HG02840 (cell line): Measurements from ENCODE around the gene UBA1.

ENCODE experiments used
- ATAC-seq: cut with Tn5 transposase; IDR thresholded peaks from one replicate; pipeline ENCODE4 v1.9.1; 2021; ENCODE audit warnings: mild to moderate bottlenecking, moderate library complexity, moderate number of reproducible peaks; ENCODE audit not compliant: unreplicated experiment, low FRiP score

The UBA1 gene

DNA sequence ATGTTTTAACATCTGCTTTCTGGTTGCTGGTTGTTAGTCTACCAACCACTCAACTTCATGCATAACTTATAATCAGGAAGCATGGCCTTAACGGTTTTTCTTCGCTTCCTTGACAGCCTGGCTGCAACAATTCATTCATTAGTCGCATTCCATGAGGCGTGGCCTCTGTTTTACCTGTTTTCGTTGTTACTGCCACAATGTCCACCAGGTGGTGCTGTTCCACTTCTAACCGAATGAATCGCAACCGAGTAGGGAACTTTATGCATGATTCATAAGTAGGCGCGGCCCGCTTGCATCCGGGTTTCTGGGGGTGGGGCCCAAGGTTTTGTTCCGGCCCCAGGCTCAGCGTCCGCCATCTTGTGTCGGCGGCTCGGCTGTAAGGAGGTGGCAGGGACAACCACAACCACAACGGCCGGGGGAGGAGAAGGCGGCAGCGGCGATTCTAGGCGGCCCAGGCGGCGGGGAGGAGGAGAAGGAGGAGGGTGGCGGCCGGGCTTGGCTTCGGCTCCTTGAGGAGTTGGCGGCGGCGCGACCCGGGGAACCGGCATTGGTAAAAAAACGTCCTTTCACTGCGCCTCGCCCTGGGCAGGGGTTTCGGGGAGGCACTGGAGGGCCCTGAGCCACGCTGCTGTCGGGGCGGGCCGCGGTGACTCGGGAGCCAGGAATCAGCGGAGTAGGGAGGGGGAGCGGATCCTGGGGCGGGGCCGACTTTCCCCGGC lies at the start of gene UBA1:
TSS of gene UBA1 (plus strand) at position 355 of the 719 bp plus-strand sequence. CDS start 4,974 bp downstream, outside the sequence.
- peak; percentile 79 for ATAC-seq

DNA sequence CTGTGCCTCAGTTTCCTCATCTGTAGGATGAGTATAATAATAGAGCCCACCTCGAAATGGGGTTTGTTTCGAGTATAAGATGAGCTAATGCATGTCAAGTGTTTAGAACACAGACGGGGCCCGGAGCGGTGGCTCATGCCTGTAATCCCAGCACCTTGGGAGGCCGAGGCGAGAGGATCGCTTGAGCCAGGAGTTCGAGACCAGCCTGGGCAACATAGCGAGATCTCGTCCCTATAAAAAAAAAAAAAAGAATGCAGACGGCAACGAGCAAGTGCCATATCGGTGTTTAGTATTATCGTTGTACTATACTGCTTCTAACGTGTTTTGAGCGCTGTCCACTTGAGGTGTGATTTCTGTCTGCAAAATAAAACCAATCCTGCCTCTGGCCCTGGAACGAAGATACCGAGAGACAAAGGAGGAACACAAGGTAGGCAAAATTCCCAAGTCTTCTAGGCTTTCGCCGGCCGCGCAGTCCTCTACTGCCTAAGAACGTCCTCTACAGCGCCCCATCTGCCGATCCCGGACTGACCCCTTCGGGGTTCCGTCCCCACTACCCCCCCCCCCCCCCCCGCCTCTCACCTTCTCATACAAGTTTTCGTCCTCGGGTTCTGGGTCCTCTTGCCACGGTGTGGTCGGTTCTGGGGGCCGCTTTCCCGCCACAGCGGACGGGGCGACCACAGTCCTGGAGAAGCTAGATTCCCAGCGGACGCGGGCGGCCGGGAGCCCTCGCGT lies 49.6 kb upstream of the UBA1 start:
- ATAC-seq, result no peak

DNA sequence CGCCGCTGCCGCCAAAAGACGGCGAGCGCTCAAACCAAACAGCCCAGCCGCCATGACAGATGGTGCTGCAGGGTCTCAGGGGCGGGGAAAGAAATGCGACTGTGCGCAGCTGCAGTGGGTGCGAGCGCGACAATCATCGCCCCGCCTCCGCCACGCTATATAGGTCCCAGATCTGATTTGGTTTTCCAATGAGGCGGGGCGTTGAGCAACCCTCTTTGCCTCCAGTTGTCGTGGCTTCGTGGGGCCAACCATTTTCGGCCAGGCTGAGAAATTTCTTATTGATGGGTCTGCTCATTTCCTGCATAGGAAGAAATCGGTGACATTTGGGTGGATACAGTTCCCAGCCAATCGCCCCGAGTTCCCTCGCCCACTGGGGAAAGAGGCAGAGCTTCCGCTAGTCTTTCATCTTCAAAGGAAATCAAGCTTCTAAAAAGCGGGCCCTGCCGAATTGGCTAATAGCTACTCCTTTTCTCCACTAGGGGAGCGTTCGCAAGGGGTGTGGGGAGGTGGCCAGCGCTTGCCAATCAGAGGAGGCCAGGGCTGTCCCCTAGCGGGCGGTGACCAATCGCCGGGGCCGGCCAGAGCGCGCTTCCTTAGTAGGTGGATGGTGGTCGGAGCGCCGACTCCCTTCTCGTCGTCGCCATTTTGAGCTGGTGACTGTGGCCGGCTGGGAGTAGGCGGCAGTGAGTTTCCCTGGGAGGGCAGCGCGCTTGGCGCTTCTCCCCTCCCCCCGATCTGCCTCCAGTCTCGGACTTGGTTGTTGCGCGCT lies 48.8 kb upstream of the UBA1 start, which contains the start of the genes NDUFB11 and RBM10:
TSS of gene NDUFB11 (minus strand) at position 77 of the 769 bp plus-strand sequence. CDS start at position 54, 23 bp downstream.
TSS of gene RBM10 (plus strand) at position 596 of the 769 bp plus-strand sequence. CDS start 2,261 bp downstream, outside the sequence.
- ATAC-seq, result peak; percentile 89

DNA sequence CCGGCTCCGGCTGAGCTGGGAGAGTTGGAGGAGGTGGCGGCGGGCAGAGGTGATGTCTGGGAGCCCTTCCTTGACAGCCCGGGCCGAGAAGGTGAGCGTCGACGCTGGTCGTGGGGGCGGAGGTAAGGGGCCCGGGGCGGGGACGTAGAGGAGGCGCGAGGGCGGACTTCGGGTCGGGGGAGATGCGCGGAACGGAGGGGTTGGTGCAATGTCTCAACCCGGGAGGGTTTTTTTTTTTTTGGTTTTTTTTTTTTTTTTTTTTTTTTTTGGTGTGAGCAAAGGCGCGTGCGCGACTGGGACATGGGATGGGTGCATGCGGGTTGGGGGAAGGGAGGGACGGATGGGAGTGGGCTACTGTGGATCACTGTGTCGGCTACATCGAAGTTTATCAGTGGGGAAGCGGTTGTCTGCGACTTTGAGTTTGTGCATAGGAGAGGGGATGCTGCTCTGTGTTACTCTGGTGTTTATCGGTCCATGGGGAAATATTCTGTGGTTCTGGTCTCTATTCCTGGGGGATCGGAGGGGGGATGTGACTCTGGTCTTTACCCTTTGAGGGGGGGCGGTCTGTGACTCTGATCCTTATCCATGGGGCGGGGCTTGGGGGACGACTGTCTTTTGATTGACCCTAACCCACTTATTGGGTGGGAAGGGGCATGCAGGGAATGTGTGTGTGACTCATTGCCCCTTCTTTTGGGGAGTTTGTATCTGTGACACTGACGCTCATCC lies 48.1 kb upstream of the UBA1 start:
- ATAC-seq, result peak; percentile 8

DNA sequence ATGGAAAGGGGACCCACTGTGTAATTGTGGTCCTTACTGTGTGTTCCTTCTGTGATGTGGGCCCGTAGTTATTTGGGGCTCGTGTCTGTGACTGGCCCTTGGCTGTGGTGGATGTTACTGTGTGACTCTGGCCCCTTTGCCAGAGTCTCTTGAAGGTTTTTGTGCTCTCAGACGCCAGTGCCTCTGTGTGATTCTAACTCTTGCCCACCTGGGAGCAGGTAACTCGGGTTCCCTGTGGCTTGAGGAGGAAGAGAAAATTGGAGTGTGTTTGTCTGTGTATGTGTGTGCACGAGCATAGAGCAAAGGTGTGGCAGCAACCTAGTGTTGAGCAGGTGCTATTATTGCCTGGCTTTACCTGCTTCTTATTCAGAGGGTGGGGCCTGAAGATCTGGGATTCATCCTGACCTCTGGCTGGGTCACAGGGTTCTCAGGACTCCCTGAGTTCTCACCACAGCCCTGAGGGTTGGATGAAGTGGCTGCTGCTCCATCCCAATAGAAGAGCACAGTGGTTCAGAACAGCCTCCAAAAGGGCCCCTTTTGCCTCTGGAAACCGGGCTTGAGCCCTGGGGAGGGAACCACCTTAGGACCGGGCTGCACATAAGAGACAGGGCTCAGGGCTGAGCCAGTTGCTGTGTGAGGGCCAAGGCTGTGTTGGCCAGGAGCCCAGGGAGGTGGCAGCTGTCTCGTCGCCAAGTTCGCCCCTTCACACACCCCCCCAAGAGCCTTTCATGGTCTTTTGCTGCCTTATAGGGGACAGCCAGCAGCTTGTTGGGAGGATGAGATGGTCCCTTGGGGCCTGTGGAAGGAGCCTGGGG lies 47.3 kb upstream of the UBA1 start:
- ATAC-seq, result no peak

DNA sequence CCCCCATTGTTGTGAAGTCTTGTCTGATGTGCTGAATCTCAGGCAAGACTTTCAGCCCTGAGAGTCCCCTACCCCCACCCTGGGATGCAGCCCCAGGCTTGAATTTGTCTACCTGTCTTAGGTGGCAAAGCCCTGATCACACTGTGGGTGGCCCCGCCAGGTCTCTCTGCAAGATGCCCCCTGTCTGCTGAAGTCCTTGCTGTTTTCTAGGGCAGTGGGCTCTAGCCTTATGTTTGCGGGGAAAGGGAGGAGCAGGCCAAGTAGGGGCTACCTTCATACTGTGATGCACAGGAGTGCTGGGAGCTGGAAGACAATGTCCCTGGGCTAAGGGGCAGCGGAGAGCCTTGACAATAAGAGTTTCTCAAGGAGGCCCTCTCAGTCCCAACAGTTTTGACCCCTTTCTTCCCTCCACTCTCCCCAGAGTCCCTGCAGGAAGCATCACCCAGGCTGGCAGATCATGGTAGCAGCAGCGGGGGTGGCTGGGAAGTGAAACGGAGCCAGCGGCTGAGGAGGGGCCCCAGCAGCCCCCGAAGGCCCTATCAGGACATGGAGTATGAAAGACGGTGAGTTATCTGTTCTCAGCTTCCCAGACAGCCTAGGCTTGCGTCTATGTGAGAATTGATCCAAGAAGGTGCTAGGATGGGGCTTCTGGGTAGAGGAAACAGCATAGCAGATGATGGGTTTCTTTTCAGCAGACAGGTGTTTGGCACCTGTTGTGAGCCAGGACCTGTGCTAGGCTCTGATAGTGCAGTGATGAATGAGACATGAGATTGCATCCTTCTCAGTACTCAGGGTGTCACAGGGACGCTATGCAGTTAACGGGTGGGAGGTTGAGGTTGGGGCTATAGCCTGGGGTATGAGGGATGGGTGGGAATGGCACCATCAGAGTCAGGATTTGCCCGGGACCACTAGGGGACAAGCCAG lies 46.4 kb upstream of the UBA1 start:
- no peak for ATAC-seq

DNA sequence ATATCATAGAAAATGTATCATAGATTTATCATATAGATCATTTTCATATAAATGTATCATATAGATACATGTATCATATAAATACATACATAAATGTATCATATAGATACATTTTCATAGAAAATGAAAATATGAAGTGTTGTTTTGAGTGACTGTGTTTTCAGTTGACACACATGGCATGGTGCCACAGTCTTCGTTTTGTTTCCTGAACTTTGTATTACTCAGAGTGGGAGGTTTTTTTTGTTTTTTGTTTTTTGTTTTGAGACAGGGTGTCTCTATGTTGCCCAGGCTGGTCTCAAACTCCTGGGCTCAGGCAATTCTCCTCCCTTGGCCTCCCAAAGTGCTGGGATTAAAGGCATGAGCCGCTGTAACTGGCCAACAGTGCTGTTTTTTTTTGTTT lies 44.7 kb upstream of the UBA1 start:
- no peak for ATAC-seq

DNA sequence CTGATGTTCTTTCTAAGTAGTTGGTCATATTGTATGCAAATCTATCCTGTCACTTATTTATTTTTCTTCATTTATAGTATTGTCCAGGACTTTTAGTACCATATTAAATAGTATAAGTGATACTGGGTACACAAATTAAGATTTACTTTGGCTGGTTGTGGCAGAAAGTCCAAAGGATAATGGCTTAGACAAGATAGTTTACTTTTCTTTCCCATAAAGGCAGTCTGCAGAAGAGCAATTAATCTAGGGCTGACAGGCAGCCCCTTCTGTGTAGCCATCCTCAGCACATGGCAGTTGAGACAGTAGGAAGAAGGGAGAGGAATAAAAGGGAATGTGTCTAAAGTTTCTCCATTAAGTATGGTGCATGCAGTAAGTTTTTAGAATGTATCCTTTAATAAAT lies 42.2 kb upstream of the UBA1 start:
- ATAC-seq, result no peak

DNA sequence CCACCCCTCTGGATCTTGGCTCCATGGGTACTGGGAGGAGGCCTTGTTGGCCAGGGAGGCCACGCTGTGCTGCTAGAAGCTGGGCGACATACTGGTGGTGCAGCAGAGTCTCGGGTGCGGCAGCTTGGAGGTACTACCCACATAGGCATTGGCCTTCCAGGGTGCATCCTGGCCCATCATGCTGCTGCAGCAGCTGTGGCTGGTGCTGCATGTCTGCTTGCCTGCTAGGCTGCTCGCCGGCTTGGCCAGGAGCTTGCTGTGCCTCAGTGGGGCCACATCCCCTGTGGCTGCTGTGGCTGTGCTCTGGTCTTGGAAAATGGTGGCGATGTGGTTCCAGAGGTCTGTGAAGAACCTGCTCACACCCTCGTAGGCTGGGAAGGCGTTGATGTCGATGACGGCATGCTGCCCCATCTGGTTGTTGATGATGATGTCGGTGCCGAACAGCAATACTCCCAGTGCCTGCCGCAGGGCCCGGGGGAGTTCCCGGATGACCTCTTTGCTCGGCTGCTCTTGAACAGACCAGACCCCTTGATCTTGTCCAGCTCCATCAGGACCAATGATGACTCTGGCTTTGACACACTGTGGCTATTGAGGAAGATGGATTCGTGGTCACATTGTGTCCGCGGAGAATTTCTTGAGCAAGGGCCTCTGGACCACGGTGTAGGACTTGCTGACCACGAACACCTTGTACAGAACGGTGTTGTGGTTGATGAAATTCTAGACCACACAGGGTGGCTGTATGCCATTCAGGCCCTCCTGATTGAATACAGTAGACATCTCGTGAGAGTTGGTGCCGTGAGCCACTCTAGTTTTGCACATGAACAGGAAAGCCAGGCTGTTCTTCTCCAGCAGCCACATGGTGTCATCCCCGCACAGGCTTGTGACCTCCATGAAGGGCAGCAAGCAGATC lies 36.8 kb upstream of the UBA1 start:
- ATAC-seq, result no peak

DNA sequence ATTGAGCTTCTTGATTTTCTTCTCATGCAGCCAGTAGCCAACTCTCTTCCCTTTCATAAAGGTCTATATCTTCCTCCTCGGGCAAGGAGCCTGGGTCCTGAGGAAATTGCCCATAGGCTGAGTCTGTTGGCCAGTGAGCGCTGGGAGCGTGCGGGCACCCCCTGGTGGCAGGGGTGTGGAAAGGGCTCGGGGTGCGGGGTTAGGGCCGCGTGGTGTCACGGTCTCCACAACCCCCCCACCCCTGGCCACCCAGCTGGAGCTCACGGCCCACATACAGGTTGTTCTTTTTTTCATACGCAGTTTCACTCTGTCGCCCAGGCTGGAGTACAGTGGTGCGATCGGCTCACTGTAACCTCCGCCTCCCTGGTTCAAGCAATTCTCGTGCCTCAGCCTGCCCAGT lies 35.5 kb upstream of the UBA1 start:
- no peak for ATAC-seq

DNA sequence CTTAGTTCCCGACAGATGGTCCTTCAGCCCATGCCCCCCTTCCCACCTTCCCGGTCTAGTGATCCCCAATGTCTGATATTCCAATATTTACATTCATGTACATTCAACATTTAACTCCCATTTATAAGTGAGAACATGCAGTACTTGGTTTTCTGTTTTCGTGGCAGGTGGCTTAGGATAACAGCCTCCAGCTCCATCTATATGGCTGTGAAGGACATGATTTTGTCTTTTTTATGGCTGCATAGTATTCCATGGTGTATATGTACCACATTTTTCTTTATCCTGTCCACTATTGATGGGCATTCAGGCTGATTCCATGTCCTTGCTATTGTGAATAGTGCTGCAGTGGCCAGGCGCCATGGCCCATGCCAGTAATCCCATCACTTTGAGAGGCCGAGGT lies 34.8 kb upstream of the UBA1 start:
- no peak for ATAC-seq

DNA sequence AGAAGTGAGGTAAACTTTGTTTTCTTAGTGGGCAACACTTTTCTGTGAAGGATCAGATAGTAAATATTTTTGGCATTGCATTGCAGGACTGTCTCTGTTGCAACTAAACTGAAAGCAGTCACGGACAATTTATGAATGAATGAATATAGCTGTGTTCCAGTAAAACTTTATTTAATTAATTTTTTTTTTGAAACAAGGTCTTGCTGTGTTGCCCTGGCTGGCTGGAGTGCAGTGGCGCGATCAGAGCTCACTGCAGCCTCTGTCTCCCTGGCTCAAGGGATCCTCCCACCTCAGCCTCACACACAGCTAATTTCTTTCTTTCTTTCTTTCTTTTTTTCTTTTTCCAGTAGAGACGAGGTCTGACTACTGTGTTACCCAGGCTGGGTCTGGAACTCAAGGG lies 32.8 kb upstream of the UBA1 start:
- no peak for ATAC-seq

DNA sequence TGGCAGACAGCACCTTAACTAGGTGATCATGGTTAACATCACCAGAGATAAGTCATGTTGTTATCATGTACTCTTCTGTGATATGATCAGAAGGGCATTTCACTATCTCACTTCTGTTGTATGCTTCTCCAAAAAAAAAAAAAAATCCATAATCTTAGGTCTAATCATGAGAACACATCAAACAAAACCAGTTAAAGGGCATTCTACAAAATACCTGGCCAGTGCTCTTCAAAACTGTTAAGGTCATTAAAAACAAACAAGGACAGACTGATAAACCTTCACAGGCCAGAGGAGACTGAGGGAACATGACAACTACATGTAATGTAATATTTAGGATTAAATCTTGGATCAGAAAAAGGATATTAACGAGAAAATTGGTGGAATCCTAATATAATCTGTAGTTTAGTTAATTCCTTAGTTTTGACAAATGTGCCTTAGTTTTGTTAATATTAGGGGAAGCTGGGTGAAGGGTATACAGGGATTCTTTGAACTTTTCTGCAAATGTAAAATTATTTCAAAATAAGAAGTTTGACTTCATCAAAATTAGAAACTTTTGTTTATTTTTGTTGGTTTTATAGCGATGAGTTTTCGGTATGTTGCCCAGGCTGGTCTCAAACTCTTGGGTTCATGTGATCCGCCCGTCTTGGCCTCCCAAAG lies 30.6 kb upstream of the UBA1 start:
- ATAC-seq, result no peak

DNA sequence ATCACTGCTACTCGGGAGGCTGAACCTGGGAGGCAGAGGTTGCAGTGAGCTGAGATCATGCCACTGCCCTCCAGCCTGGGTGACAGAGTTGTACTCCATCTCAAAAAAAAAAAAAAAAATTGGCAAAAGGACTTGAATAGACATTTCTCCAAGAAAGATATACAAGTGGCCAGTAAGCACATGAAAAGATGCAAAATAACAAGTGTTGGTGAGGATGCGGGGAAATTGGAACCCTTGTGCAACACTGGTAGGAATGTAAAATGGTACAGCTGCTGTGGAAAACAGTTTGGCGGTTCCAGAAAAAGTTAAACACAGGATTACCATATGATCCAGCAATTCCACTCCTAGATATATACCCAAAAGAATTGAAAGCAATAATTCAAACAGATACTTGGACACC lies 29.2 kb upstream of the UBA1 start:
- no peak for ATAC-seq

DNA sequence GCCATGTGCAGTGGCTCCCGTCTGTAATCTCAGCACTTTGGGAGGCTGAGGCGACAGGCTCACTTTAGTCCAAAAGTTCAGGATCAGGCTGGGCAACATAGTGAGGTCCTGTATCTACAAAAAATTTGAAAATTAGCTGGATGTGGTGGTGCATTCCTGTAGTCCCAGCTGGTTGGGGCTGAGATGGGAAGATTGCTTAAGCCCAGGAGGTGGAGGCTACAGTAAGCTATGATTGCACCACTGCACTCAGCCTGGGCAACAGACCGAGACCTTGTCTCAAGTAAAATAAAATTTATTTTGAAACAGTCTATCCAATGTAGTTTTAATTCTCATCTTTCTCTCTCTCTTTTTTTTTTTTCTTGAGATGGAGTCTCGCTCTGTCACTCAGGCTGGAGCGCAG lies 27.5 kb upstream of the UBA1 start:
- ATAC-seq, result no peak

DNA sequence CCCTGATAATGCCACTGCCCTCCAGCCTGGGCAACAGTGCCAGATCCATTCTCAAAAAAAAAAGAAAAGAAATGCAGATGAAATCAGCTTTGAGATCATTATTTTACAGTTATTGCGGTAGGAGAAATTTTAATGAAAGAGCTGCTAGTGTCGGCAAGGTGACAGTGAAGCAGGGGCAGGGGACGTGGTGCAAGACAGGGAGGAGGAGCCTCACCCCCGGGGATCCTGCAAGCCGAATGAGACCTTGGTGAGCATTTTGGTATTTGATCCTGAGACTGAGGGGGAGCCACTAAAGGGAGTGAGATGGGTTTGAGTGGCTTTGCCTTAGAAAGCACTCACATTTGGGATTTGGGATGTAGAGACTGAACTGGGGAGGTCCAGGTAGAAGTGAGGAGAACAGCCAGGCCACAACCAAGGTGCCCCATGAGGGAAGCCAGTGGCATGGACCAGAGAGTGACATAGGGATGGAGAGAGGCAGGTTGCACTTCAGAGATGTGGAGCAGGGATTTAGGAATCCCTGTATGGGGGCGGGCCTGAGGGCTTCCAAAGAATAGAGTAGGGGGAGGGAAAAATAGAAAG lies 25.0 kb upstream of the UBA1 start:
- no peak for ATAC-seq

DNA sequence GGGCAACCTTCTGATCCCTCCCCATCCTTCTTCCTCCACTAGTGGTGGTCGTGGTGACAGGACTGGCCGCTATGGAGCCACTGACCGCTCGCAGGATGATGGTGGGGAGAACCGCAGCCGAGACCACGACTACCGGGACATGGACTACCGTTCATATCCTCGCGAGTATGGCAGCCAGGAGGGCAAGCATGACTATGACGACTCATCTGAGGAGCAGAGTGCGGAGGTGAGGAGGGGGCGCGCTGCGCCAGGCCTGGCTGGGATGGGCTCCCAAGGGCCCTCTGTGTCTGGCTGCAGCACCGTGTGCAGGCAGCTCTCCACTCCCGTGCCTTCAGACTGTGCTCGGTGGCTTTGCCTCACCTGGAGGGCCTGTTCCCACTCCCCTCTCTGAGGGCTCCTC lies 24.4 kb upstream of the UBA1 start:
- ATAC-seq, result no peak
